Spleen (tissue), 11 donors: Measurements from ENCODE around the gene PDE1C. TPM values are rescaled to one million over a fixed set of nuclear protein-coding genes. Genes with fewer than 3 reads are reported as not detected.
A peak's percentile ranks its signal among the peaks of the same experiment; 100 is the strongest.

Experiments used
- DNase-seq: peaks from one replicate; pipeline ENCODE4 v3.0.0-alpha.2; 2020
- H3K27ac ChIP-seq, 8 donors: fragments of 200-600 bp; sonication (generic) in 7 of 8; 1 replicate in 4 of 8; 2 replicates in 4 of 8; pipeline versions ENCODE4 v1.5.0 to v1.8.0; 2016 to 2021; ENCODE audit warnings: inconsistent platforms in 4 of 8, mild to moderate bottlenecking in 4 of 8, moderate library complexity in 1 of 8
- H3K27me3 ChIP-seq, 7 donors: fragments of 200-600 bp; sonication (generic) in 6 of 7; replicated peaks in 1 of 7; 1 replicate in 4 of 7; 2 replicates in 3 of 7; pipeline versions ENCODE4 v1.5.0 to v1.8.0; 2016 to 2021; ENCODE audit warnings: inconsistent platforms in 3 of 7, mild to moderate bottlenecking in 1 of 7
- H3K36me3 ChIP-seq, 6 donors: fragments of 200-600 bp; sonication (generic) in 5 of 6; 1 replicate in 4 of 6; 2 replicates in 2 of 6; pipeline versions ENCODE4 v1.5.0 to v1.8.0; 2016 to 2021; ENCODE audit warnings: inconsistent platforms in 2 of 6
- H3K4me1 ChIP-seq, 6 donors: fragments of 200-600 bp; sonication (generic) in 5 of 6; 1 replicate in 3 of 6; 2 replicates in 3 of 6; pipeline versions ENCODE4 v1.5.0 to v1.8.0; 2016 to 2021; ENCODE audit warnings: inconsistent platforms in 3 of 6
- H3K4me3 ChIP-seq, 8 donors: fragments of 200-600 bp; sonication (generic) in 7 of 8; 1 replicate in 4 of 8; 2 replicates in 4 of 8; pipeline versions ENCODE4 v1.5.0 to v1.8.0; 2016 to 2021; ENCODE audit warnings: inconsistent platforms in 4 of 8, mild to moderate bottlenecking in 4 of 8, moderate library complexity in 2 of 8
- H3K9me3 ChIP-seq, 8 donors: fragments of 200-600 bp; sonication (generic) in 7 of 8; 1 replicate in 4 of 8; 2 replicates in 4 of 8; pipeline versions ENCODE4 v1.5.0 to v1.8.0; 2016 to 2021; ENCODE audit warnings: inconsistent platforms in 4 of 8
- POLR2A ChIP-seq, 3 donors: fragments of 450-650 bp; IDR thresholded peaks; one replicate each; pipeline ENCODE4 v1.5.1; 2017; ENCODE audit warnings: antibody characterized with exemption in 3 of 3, mild to moderate bottlenecking in 1 of 3
- POLR2AphosphoS5 ChIP-seq, 3 donors: sonication (generic); formaldehyde crosslinking; IDR thresholded peaks; one replicate each; pipeline ENCODE4 v1.5.1; 2017; ENCODE audit warnings: antibody characterized with exemption in 3 of 3
- WGBS, 5 donors: extraction: QIAGEN DNeasy Blood & Tissue Kit in 3 of 5; methylation state at CpG; one replicate each; pipeline versions ENCODE4 v1.1.5 to v1.1.7; 2013 to 2018; 5-methylcytosine and 5-hydroxymethylcytosine counted together
- intact Hi-C: fragments of 100-400 bp; cut with DNase I; formaldehyde crosslinking; loops from one replicate; pipeline ENCODE4 v1.15.0; 2023; ENCODE audit warnings: low total_unique reads
- polyA plus RNA-seq, 3 donors: library from polyadenylated mRNA; stranded (reverse); fragments of 200-250 nt; gene quantifications; one replicate each; pipeline ENCODE4 v1.2.1, GENCODE V29; 2013
- total RNA-seq, 7 donors: library from RNA; depleted of rRNA in 3 of 7; stranded (reverse); fragments of >200 nt in 3 of 7; fragmentation: NEBNext Ultra II Directional in 4 of 7; extraction: Animal tissue kit (Norgen Biotek cat#: 25700) in 4 of 7; gene quantifications; one replicate each; pipeline versions ENCODE4 v1.1.0 to v1.2.1, GENCODE V29; 2016 to 2021
- TF ChIP-seq, protein P1 (sequence below), 11 experiments: fragments of 200-600 bp in 7 of 11; fragments of 450-650 bp in 4 of 11; sonication (generic) in 4 of 11; IDR thresholded peaks in 8 of 11; conservative IDR thresholded peaks in 3 of 11; 1 replicate in 7 of 11; 2 replicates in 4 of 11; pipeline versions ENCODE4 v1.4.0 to v1.8.0; 2016 to 2021; ENCODE audit warnings: antibody characterized with exemption in 11 of 11, inconsistent platforms in 4 of 11, mild to moderate bottlenecking in 1 of 11
- donor health status: healthy with polysubstance abuse.
- donor health status: DM: no; HTN: no; CAD: no; lungs with moderate emphysema.
- donor health status: DM: no; HTN: no; CAD: no.
- donor health status: Bipolar disorder and iron deficiency.
- donor health status: healthy.
- donor health status: DM: no; HTN: no; CAD: no.
- donor health status: DM: yes; HTN: yes; CAD: no.

PDE1C gene
- total and polyA plus RNA-seq, 10 donors, result 0.53 to 3.3 (median 1.6) TPM

DNA sequence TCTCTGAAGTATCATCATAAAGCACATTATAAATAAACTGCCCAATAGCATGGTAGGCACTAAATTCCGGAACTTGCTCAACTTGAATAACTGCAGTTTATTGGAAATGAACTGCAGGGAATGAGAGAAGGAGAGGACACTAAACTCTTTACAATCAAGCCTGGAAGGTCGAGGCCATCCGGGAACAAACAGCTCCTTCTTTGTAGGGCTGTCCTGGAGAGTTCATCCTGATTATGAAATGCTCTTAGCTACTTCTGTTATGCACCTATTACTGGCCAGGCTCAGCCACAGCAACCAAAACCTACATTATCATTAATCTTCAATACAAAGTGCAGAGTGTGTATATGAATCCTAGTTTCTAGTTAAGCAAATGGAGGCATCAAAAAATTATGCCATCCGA is 318.5 kb downstream of the PDE1C start:
- TF ChIP-seq, protein P1, sequence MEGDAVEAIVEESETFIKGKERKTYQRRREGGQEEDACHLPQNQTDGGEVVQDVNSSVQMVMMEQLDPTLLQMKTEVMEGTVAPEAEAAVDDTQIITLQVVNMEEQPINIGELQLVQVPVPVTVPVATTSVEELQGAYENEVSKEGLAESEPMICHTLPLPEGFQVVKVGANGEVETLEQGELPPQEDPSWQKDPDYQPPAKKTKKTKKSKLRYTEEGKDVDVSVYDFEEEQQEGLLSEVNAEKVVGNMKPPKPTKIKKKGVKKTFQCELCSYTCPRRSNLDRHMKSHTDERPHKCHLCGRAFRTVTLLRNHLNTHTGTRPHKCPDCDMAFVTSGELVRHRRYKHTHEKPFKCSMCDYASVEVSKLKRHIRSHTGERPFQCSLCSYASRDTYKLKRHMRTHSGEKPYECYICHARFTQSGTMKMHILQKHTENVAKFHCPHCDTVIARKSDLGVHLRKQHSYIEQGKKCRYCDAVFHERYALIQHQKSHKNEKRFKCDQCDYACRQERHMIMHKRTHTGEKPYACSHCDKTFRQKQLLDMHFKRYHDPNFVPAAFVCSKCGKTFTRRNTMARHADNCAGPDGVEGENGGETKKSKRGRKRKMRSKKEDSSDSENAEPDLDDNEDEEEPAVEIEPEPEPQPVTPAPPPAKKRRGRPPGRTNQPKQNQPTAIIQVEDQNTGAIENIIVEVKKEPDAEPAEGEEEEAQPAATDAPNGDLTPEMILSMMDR (IDR thresholded peaks at IDR 0.05 in 8 of 11, conservative IDR thresholded peaks at IDR 0.05 in 3 of 11), result no peak
- TF ChIP-seq POLR2A (IDR thresholded peaks at IDR 0.05) (no peak), POLR2AphosphoS5 (IDR thresholded peaks at IDR 0.05) (no peak)
- Histone ChIP-seq H3K4me1 (no peaks in the 10 kb centered on the region), H3K9me3 (no peaks in the 10 kb centered on the region), H3K4me3 (no peak overlapping the region), H3K36me3 (no peaks in the 10 kb centered on the region), H3K27ac (no peak overlapping the region), H3K27me3 (no peaks in the 10 kb centered on the region)
- no peak for DNase-seq
- WGBS, 5 donors, result 79 to 91% (median 83%) methylated on average over 4 of the region's 4 CpGs
- intact Hi-C loops, result loop anchor here (10.0 kb wide), 1 partner anchor 733 kb away; no protein-coding TSS in a partner anchor

DNA sequence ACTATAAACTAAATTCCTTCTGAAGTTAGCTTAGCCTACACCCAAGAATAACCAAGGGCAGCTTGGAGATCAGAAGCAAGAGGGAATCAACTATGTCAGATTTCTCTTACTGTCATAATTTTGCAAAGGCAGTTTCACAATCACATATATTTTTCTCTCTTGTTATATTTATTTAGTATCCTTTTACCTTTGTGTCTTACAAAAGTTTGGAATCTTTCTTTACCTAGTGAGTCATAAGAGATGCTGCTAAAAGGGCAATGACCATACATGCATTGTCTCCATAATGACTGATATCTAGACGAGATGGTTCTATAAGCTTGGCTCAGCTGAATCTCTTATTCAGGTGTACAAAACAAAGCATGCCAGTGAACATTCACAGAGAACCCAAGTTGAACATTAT is 322.1 kb downstream of the PDE1C start:
- TF ChIP-seq, protein P1 (IDR thresholded peaks at IDR 0.05 in 8 of 11, conservative IDR thresholded peaks at IDR 0.05 in 3 of 11), result no peak
- TF ChIP-seq POLR2A (IDR thresholded peaks at IDR 0.05) (no peak), POLR2AphosphoS5 (IDR thresholded peaks at IDR 0.05) (no peak)
- Histone ChIP-seq H3K36me3 (no peaks in the 10 kb centered on the region), H3K9me3 (no peaks in the 10 kb centered on the region), H3K4me3 (no peak overlapping the region), H3K4me1 (no peaks in the 10 kb centered on the region), H3K27me3 (peaks cover 0 to 7% (median 0%) of the 10 kb centered on the region in 7 donors), H3K27ac (no peak overlapping the region)
- intact Hi-C loops, result no loop called here
- 88 to 95% (median 89%) methylated on average over 1 of the region's 1 CpG for WGBS, 5 donors
- DNase-seq, result no peak

DNA sequence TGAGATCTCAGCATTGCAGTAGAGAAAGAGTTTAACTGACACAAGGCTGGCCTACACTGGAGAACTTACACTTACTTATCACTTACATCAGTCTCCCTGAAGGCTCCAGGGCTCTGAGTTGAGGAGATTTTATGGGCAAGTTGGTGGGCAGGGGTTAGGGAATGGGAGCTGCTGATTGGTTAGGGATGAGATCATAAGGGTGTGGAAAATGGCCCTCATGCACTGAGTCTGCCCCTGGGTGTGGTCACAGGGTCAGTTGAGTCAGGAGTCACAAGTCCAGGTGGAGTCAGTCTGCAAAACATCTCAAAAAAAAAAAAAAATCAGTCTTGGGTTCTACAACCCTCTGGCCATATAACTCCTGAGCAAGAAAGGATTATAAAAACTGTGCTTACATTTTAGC is 322.7 kb downstream of the PDE1C start:
- no peak for DNase-seq
- Histone ChIP-seq H3K4me1 (no peaks in the 10 kb centered on the region), H3K9me3 (no peaks in the 10 kb centered on the region), H3K27ac (no peak overlapping the region), H3K4me3 (no peak overlapping the region), H3K27me3 (peaks cover 0 to 7% (median 0%) of the 10 kb centered on the region in 7 donors), H3K36me3 (no peaks in the 10 kb centered on the region)
- TF ChIP-seq POLR2A (IDR thresholded peaks at IDR 0.05), result no peak
- TF ChIP-seq, protein P1 (IDR thresholded peaks at IDR 0.05 in 8 of 11, conservative IDR thresholded peaks at IDR 0.05 in 3 of 11), result no peak
- no peak for TF ChIP-seq POLR2AphosphoS5 (IDR thresholded peaks at IDR 0.05)
- intact Hi-C loops, result no loop called here

DNA sequence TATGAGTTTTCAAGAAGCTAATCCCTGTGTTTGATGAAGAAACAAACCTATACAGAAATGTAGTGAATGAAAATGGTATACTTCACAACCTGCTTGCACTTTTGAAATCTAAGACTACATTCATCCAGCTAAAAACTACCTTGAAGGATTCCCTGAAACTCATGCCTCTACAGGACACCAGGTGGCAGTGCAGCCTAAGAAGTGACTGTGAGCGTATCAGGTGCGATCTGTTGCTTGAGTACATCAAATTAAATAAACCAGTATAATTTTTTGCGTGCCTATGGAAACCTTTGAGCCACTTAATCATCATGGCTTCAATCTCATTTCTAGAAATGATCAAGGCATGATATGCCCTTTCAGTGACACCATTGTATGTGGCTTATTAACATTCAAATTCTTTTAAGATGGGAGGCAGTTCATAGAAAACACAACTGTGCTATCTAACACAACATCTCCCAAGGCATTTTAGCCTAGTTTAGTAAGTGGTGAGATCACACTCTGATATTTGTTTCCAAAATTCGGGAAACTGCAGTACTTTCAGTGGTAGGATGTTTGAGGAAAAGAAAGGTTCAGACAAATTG is 325.8 kb downstream of the PDE1C start:
- TF ChIP-seq, protein P1 (IDR thresholded peaks at IDR 0.05 in 8 of 11, conservative IDR thresholded peaks at IDR 0.05 in 3 of 11), result peak; percentile 28 to 84 (median 73)
- TF ChIP-seq POLR2A (IDR thresholded peaks at IDR 0.05), result no peak
- 1 to 5% (median 3%) methylated on average over 4 of the region's 4 CpGs for WGBS, 5 donors
- H3K9me3 ChIP-seq, result no peaks in the 10 kb centered on the region
- H3K36me3 ChIP-seq, result no peaks in the 10 kb centered on the region
- no peak overlapping the region for H3K27ac ChIP-seq
- intact Hi-C loops, result loop anchor here (5.0 kb wide), 1 partner anchor 458 kb away; no protein-coding TSS in a partner anchor
- peaks cover 0 to 12% (median 0%) of the 10 kb centered on the region in 7 donors for H3K27me3 ChIP-seq
- no peak for DNase-seq
- H3K4me3 ChIP-seq, result no peak overlapping the region
- no peaks in the 10 kb centered on the region for H3K4me1 ChIP-seq
